HepG2 (cell line): ENCODE results near the gene SMIM11. TPM values are rescaled to one million over a fixed set of nuclear protein-coding genes. Genes with fewer than 3 reads are reported as not detected.

Source experiments
- CENPT ChIP-seq: sonication (generic); formaldehyde crosslinking; IDR thresholded peaks from 2 replicates; pipeline ENCODE4 v1.8.0; 2022; ENCODE audit warnings: low read depth, mild to moderate bottlenecking, moderate library complexity, missing genetic modification reagents
- ELF3 ChIP-seq: IDR thresholded peaks from 2 replicates; pipeline ENCODE4 v1.6.1; 2016; ENCODE audit warnings: missing genetic modification reagents, missing compliant biosample characterization
- HNF4G ChIP-seq, 2 experiments: sonication (generic) in 1 of 2; formaldehyde crosslinking in 1 of 2; IDR thresholded peaks; 2 replicates each; pipeline versions ENCODE4 v1.4.0 to v1.6.1; 2011 to 2020; ENCODE audit warnings: borderline replicate concordance in 2 of 2, low read depth in 2 of 2, mild to moderate bottlenecking in 2 of 2, low read length in 1 of 2, missing genetic modification reagents in 1 of 2, moderate library complexity in 1 of 2
- HOXA5 ChIP-seq: sonication (generic); formaldehyde crosslinking; IDR thresholded peaks from 2 replicates; pipeline ENCODE4 v1.4.0; 2020; ENCODE audit warnings: missing genetic modification reagents
- NBN ChIP-seq: fragments of 450-650 bp; conservative IDR thresholded peaks from 2 replicates; pipeline ENCODE4 v1.6.1; 2017
- NFE2L1 ChIP-seq: sonication (generic); formaldehyde crosslinking; IDR thresholded peaks from 2 replicates; pipeline ENCODE4 v1.4.0; 2020; ENCODE audit warnings: missing genetic modification reagents, mild to moderate bottlenecking, borderline replicate concordance
- NR1H2 ChIP-seq: sonication (generic); formaldehyde crosslinking; IDR thresholded peaks from 2 replicates; pipeline ENCODE4 v1.8.1; 2022; ENCODE audit warnings: low read depth, missing genetic modification reagents, borderline replicate concordance
- PAWR ChIP-seq: sonication (generic); formaldehyde crosslinking; IDR thresholded peaks from 2 replicates; pipeline ENCODE4 v1.4.0; 2020; ENCODE audit warnings: missing genetic modification reagents, mild to moderate bottlenecking, borderline replicate concordance
- PHB2 ChIP-seq: fragments of 450-650 bp; IDR thresholded peaks from 2 replicates; pipeline ENCODE4 v1.6.1; 2018; ENCODE audit not compliant: partially characterized antibody
- YY1 ChIP-seq: IDR thresholded peaks from 2 replicates; pipeline ENCODE4 v1.6.1; 2011; ENCODE audit warnings: low read length, low read depth, moderate library complexity, mild to moderate bottlenecking; ENCODE audit not compliant: insufficient read depth, insufficient replicate concordance
- ZKSCAN8 ChIP-seq: IDR thresholded peaks from 2 replicates; pipeline ENCODE4 v1.6.1; 2016; ENCODE audit warnings: borderline replicate concordance, missing genetic modification reagents, missing compliant biosample characterization
- ZNF3 ChIP-seq: IDR thresholded peaks from 2 replicates; pipeline ENCODE4 v1.7.0; 2017; ENCODE audit warnings: inconsistent platforms
- ZNF382 ChIP-seq: sonication (generic); formaldehyde crosslinking; IDR thresholded peaks from 2 replicates; pipeline ENCODE4 v1.5.0; 2020; ENCODE audit warnings: missing genetic modification reagents, mild to moderate bottlenecking, borderline replicate concordance
- ZNF678 ChIP-seq: sonication (generic); formaldehyde crosslinking; IDR thresholded peaks from 2 replicates; pipeline ENCODE4 v1.4.0; 2020; ENCODE audit warnings: mild to moderate bottlenecking, missing genetic modification reagents
- ZNF724P ChIP-seq: sonication (generic); formaldehyde crosslinking; IDR thresholded peaks from 2 replicates; pipeline ENCODE4 v1.8.0; 2022; ENCODE audit warnings: missing genetic modification reagents, borderline replicate concordance
- ZSCAN9 ChIP-seq: IDR thresholded peaks from 2 replicates; pipeline ENCODE4 v1.6.1; 2016; ENCODE audit warnings: borderline replicate concordance
- polyA plus RNA-seq, 8 experiments: library from polyadenylated mRNA; depleted of rRNA in 3 of 8; stranded (reverse) in 7 of 8; unstranded in 1 of 8; fragments of >200 nt; fragmentation: Illumina TruSeq in 4 of 8; extraction: Trizol in 4 of 8; gene quantifications; 2 replicates each; pipeline versions ENCODE4 v1.2.1 to v1.2.3, GENCODE V29; 2011 to 2016; ENCODE audit warnings: low read depth in 4 of 8, missing spikeins in 1 of 8, mixed read lengths in 1 of 8; ENCODE audit not compliant: insufficient read depth in 1 of 8
- total RNA-seq, 5 experiments: library from RNA; depleted of rRNA; stranded (reverse); fragments of >200 nt; fragmentation: Illumina TruSeq; extraction: Trizol; gene quantifications; 2 replicates each; pipeline ENCODE4 v1.2.3, GENCODE V29; 2016; ENCODE audit warnings: low read depth in 1 of 5
- TF ChIP-seq, protein P1 (sequence below): sonication (generic); formaldehyde crosslinking; IDR thresholded peaks from 2 replicates; pipeline ENCODE4 v1.4.0; 2020; ENCODE audit warnings: missing genetic modification reagents
- TF ChIP-seq, protein P2 (sequence below): sonication (generic); formaldehyde crosslinking; IDR thresholded peaks from 2 replicates; pipeline ENCODE4 v1.8.0; 2022; ENCODE audit warnings: missing genetic modification reagents, mild to moderate bottlenecking, borderline replicate concordance
- TF ChIP-seq, protein P3 (sequence below): sonication (generic); formaldehyde crosslinking; IDR thresholded peaks from 2 replicates; pipeline ENCODE4 v1.4.0; 2020; ENCODE audit warnings: mild to moderate bottlenecking, missing genetic modification reagents, borderline replicate concordance
- TF ChIP-seq, protein P4 (sequence below): sonication (generic); formaldehyde crosslinking; IDR thresholded peaks from 2 replicates; pipeline ENCODE4 v1.5.0; 2020; ENCODE audit warnings: missing genetic modification reagents
- TF ChIP-seq, protein P5 (sequence below): sonication (generic); formaldehyde crosslinking; IDR thresholded peaks from 2 replicates; pipeline ENCODE4 v1.4.0; 2020; ENCODE audit warnings: mild to moderate bottlenecking, missing genetic modification reagents

SMIM11 gene
- total and polyA plus RNA-seq, 2 of the 13 experiments (the other 11 are each of a cell fraction or from before 2014, with no cell fraction given), result 6.4 to 18.9 TPM

DNA sequence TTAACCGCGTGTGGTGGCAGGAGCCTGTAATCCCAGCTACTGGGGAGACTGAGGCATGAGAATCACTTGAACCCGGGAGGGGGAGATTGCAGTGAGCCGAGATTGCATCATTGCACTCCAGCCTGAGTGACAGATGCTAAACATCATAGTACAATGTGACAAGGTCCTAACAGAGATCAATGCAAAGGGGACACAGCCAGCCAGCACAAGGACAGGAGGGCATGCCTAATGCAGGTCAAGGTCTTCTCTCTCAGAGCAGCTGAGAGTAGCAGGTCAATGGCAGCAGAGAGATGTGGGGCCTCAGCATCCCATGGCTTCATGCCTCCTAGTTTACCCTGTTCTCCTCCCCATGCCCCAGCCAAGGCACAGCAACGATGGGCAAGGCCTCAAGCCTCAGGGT, 3.0 kb upstream of the SMIM11 start (continued):
- TF ChIP-seq ZNF724P (peak; percentile 72; the same call in 1 of the 2 replicates), ELF3 (CRISPR knock-in tag) (peak; percentile 55), NBN (no peak), PHB2 (no peak), NFE2L1 (CRISPR knock-in tag) (no peak), CENPT (CRISPR knock-in tag) (no peak), ZSCAN9 (no peak), NR1H2 (CRISPR knock-in tag) (peak; percentile 58; the same call in 1 of the 2 replicates), ZNF382 (no peak), YY1 (no peak), ZNF678 (CRISPR knock-in tag) (no peak), ZKSCAN8 (CRISPR knock-in tag) (no peak), HNF4G (IDR thresholded peaks at IDR 0.05; ENCODE audit: borderline replicate concordance, low read depth, low read length) (peak; percentile 85), HNF4G (CRISPR knock-in tag; IDR thresholded peaks at IDR 0.05; ENCODE audit: borderline replicate concordance, low read depth) (peak; percentile 89), PAWR (no peak), ZNF3 (CRISPR knock-in tag) (no peak), HOXA5 (no peak)
- TF ChIP-seq, protein P1, sequence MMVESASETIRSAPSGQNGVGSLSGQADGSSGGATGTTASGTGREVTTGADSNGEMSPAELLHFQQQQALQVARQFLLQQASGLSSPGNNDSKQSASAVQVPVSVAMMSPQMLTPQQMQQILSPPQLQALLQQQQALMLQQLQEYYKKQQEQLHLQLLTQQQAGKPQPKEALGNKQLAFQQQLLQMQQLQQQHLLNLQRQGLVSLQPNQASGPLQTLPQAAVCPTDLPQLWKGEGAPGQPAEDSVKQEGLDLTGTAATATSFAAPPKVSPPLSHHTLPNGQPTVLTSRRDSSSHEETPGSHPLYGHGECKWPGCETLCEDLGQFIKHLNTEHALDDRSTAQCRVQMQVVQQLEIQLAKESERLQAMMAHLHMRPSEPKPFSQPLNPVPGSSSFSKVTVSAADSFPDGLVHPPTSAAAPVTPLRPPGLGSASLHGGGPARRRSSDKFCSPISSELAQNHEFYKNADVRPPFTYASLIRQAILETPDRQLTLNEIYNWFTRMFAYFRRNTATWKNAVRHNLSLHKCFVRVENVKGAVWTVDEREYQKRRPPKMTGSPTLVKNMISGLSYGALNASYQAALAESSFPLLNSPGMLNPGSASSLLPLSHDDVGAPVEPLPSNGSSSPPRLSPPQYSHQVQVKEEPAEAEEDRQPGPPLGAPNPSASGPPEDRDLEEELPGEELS, result peak; percentile 63
- TF ChIP-seq, protein P2, sequence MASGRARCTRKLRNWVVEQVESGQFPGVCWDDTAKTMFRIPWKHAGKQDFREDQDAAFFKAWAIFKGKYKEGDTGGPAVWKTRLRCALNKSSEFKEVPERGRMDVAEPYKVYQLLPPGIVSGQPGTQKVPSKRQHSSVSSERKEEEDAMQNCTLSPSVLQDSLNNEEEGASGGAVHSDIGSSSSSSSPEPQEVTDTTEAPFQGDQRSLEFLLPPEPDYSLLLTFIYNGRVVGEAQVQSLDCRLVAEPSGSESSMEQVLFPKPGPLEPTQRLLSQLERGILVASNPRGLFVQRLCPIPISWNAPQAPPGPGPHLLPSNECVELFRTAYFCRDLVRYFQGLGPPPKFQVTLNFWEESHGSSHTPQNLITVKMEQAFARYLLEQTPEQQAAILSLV (CRISPR knock-in tag), result peak; percentile 72; the same call in 1 of the 2 replicates
- TF ChIP-seq, protein P3, sequence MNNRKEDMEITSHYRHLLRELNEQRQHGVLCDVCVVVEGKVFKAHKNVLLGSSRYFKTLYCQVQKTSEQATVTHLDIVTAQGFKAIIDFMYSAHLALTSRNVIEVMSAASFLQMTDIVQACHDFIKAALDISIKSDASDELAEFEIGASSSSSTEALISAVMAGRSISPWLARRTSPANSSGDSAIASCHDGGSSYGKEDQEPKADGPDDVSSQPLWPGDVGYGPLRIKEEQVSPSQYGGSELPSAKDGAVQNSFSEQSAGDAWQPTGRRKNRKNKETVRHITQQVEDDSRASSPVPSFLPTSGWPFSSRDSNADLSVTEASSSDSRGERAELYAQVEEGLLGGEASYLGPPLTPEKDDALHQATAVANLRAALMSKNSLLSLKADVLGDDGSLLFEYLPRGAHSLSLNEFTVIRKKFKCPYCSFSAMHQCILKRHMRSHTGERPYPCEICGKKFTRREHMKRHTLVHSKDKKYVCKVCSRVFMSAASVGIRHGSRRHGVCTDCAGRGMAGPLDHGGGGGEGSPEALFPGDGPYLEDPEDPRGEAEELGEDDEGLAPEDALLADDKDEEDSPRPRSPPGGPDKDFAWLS, result no peak
- TF ChIP-seq, protein P4, sequence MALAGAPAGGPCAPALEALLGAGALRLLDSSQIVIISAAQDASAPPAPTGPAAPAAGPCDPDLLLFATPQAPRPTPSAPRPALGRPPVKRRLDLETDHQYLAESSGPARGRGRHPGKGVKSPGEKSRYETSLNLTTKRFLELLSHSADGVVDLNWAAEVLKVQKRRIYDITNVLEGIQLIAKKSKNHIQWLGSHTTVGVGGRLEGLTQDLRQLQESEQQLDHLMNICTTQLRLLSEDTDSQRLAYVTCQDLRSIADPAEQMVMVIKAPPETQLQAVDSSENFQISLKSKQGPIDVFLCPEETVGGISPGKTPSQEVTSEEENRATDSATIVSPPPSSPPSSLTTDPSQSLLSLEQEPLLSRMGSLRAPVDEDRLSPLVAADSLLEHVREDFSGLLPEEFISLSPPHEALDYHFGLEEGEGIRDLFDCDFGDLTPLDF (CRISPR knock-in tag), result no peak
- TF ChIP-seq, protein P5, sequence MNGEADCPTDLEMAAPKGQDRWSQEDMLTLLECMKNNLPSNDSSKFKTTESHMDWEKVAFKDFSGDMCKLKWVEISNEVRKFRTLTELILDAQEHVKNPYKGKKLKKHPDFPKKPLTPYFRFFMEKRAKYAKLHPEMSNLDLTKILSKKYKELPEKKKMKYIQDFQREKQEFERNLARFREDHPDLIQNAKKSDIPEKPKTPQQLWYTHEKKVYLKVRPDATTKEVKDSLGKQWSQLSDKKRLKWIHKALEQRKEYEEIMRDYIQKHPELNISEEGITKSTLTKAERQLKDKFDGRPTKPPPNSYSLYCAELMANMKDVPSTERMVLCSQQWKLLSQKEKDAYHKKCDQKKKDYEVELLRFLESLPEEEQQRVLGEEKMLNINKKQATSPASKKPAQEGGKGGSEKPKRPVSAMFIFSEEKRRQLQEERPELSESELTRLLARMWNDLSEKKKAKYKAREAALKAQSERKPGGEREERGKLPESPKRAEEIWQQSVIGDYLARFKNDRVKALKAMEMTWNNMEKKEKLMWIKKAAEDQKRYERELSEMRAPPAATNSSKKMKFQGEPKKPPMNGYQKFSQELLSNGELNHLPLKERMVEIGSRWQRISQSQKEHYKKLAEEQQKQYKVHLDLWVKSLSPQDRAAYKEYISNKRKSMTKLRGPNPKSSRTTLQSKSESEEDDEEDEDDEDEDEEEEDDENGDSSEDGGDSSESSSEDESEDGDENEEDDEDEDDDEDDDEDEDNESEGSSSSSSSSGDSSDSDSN (CRISPR knock-in tag), result no peak
